HL-60 (cell line): ENCODE data around the gene BTG3.

ENCODE experiments used
- POLR2AphosphoS5 ChIP-seq: IDR thresholded peaks from 2 replicates; pipeline ENCODE4 v1.6.1; 2012; ENCODE audit warnings: low read depth
- TF ChIP-seq, protein P1 (sequence below): IDR thresholded peaks from one replicate; pipeline ENCODE4 v1.5.1; 2011; ENCODE audit warnings: low read length, control low read depth, inconsistent platforms; ENCODE audit not compliant: insufficient read depth
- TF ChIP-seq, protein P2 (sequence below): IDR thresholded peaks from 2 replicates; pipeline ENCODE4 v1.6.1; 2012; ENCODE audit warnings: low read depth; ENCODE audit not compliant: insufficient replicate concordance

DNA sequence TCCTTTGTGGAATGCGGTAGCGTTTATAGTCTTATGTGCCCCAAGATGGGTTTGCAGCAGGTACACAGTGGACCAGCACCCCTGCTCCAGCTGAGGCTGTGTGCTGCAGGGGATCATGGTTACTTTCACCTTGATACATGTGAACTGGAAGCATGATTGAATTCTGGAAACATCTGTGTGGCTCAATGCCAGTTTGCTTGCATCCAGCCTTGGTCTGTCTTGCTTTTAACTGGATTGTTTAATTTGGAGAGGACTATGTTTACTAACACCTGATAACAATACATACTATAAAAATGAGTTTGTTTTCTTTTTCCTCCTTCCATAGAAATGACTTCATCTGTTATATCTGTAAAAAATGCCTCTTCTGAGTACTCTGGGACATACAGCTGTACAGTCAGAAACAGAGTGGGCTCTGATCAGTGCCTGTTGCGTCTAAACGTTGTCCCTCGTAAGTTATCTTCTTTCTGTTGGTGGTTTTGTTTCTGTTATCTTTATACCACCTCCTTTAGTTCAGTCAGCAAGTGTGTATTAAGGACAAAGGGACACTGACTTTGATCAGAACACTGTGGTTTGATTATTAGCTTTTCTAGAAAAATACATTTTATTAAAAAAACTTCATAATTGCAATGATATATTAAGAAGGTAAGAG lies 52.2 kb downstream of the BTG3 start:
- TF ChIP-seq, protein P1, sequence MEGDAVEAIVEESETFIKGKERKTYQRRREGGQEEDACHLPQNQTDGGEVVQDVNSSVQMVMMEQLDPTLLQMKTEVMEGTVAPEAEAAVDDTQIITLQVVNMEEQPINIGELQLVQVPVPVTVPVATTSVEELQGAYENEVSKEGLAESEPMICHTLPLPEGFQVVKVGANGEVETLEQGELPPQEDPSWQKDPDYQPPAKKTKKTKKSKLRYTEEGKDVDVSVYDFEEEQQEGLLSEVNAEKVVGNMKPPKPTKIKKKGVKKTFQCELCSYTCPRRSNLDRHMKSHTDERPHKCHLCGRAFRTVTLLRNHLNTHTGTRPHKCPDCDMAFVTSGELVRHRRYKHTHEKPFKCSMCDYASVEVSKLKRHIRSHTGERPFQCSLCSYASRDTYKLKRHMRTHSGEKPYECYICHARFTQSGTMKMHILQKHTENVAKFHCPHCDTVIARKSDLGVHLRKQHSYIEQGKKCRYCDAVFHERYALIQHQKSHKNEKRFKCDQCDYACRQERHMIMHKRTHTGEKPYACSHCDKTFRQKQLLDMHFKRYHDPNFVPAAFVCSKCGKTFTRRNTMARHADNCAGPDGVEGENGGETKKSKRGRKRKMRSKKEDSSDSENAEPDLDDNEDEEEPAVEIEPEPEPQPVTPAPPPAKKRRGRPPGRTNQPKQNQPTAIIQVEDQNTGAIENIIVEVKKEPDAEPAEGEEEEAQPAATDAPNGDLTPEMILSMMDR = no peak
- no peak for TF ChIP-seq POLR2AphosphoS5
- TF ChIP-seq, protein P2, sequence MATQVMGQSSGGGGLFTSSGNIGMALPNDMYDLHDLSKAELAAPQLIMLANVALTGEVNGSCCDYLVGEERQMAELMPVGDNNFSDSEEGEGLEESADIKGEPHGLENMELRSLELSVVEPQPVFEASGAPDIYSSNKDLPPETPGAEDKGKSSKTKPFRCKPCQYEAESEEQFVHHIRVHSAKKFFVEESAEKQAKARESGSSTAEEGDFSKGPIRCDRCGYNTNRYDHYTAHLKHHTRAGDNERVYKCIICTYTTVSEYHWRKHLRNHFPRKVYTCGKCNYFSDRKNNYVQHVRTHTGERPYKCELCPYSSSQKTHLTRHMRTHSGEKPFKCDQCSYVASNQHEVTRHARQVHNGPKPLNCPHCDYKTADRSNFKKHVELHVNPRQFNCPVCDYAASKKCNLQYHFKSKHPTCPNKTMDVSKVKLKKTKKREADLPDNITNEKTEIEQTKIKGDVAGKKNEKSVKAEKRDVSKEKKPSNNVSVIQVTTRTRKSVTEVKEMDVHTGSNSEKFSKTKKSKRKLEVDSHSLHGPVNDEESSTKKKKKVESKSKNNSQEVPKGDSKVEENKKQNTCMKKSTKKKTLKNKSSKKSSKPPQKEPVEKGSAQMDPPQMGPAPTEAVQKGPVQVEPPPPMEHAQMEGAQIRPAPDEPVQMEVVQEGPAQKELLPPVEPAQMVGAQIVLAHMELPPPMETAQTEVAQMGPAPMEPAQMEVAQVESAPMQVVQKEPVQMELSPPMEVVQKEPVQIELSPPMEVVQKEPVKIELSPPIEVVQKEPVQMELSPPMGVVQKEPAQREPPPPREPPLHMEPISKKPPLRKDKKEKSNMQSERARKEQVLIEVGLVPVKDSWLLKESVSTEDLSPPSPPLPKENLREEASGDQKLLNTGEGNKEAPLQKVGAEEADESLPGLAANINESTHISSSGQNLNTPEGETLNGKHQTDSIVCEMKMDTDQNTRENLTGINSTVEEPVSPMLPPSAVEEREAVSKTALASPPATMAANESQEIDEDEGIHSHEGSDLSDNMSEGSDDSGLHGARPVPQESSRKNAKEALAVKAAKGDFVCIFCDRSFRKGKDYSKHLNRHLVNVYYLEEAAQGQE = no peak
